ENCODE results near the gene DPH3.

Gene DPH3

GRCh38 chr3:16290827-16291196, 26.1 kb upstream of the DPH3 start:
- DNase-seq (ENCODE audit: low read depth): peak; percentile 61

GRCh38 chr3:16290007-16290826, 25.5 kb upstream of the DPH3 start:
- DNase-seq (ENCODE audit: low read depth): no peak

GRCh38 chr3:16289144-16289889, 24.6 kb upstream of the DPH3 start:
- DNase-seq (ENCODE audit: low read depth): no peak

GRCh38 chr3:16288664-16289063, 23.9 kb upstream of the DPH3 start:
- DNase-seq (ENCODE audit: low read depth): no peak

- DNase-seq (ENCODE audit: low read depth): no peak
These were observed 22.2 kb upstream of the DPH3 start for GRCh38 chr3:16286751-16287543.

- DNase-seq (ENCODE audit: low read depth): no peak
These were observed 21.4 kb upstream of the DPH3 start for GRCh38 chr3:16286161-16286560.

- DNase-seq (ENCODE audit: low read depth): no peak
These were observed 19.9 kb upstream of the DPH3 start for GRCh38 chr3:16284633-16285032.

GRCh38 chr3:16280671-16281070, 15.9 kb upstream of the DPH3 start:
- DNase-seq (ENCODE audit: low read depth): no peak

- no peak for DNase-seq (ENCODE audit: low read depth)
These were observed 14.5 kb upstream of the DPH3 start for GRCh38 chr3:16279010-16279801.

GRCh38 chr3:16277471-16277870, 12.7 kb upstream of the DPH3 start:
- no peak for DNase-seq (ENCODE audit: low read depth)

GRCh38 chr3:16273867-16274266, 9.1 kb upstream of the DPH3 start:
- DNase-seq (ENCODE audit: low read depth): no peak

- no peak for DNase-seq (ENCODE audit: low read depth)
These were observed 7.8 kb upstream of the DPH3 start for GRCh38 chr3:16272588-16272987.

GRCh38 chr3:16270855-16271254, 6.1 kb upstream of the DPH3 start:
- no peak for DNase-seq (ENCODE audit: low read depth)

- no peak for DNase-seq (ENCODE audit: low read depth)
These were observed 2.0 kb upstream of the DPH3 start for GRCh38 chr3:16266714-16267113.

- no peak for DNase-seq (ENCODE audit: low read depth)
These were observed 678 bp upstream of the DPH3 start for GRCh38 chr3:16265455-16265786.

- no peak for DNase-seq (ENCODE audit: low read depth)
These were observed 502 bp downstream of the DPH3 start for GRCh38 chr3:16264174-16264707.

GRCh38 chr3:16262174-16262573, 2.6 kb downstream of the DPH3 start:
- DNase-seq (ENCODE audit: low read depth): no peak

GRCh38 chr3:16260046-16260445, 4.7 kb downstream of the DPH3 start:
- no peak for DNase-seq (ENCODE audit: low read depth)

GRCh38 chr3:16258866-16259265, 5.9 kb downstream of the DPH3 start:
- DNase-seq (ENCODE audit: low read depth): no peak

GRCh38 chr3:16258177-16258576, 6.6 kb downstream of the DPH3 start:
- DNase-seq (ENCODE audit: low read depth): no peak

- DNase-seq (ENCODE audit: low read depth): no peak
These were observed 7.4 kb downstream of the DPH3 start for GRCh38 chr3:16257309-16257708.

GRCh38 chr3:16255726-16256125, 9.0 kb downstream of the DPH3 start:
- DNase-seq (ENCODE audit: low read depth): no peak
